IMR-90 (cell line): Measurements from ENCODE around the gene PDX1. TPM values are rescaled to one million over a fixed set of nuclear protein-coding genes. Genes with fewer than 3 reads are reported as not detected.

ENCODE experiments used
- ATAC-seq: fragments of 200-7000 bp; cut with Tn5 transposase; 2 replicates; pipeline ENCODE4 v1.9.1; 2020; ENCODE audit warnings: low read depth, mild to moderate bottlenecking, moderate library complexity
- BruUV-seq: library from RNA; stranded (reverse); fragments of 400-500 nt; replicated peaks from 2 replicates; lab custom pipeline; 2021; lab: Mats Ljungman, UMichigan
- CTCF ChIA-PET: fragments of 300-600 bp; formaldehyde crosslinking; extraction: SDS; loops from one replicate; lab custom pipeline; 2021; ENCODE audit warnings: antibody characterized with exemption; lab: Yijun Ruan, JAX
- POLR2A ChIA-PET: fragments of 300-600 bp; sonication (Branson Sonifier 250); formaldehyde crosslinking; loops from one replicate; lab custom pipeline; 2022; ENCODE audit warnings: antibody characterized with exemption; ENCODE audit not compliant: unreplicated experiment; lab: Charles Lee
- DNase-seq: peaks from one replicate; pipeline ENCODE4 v3.0.0; 2013
- H2AFZ ChIP-seq: replicated peaks from 2 replicates; pipeline ENCODE3; 2013; ENCODE audit warnings: low read length, mild to moderate bottlenecking; ENCODE audit not compliant: poor library complexity
- H2AK5ac ChIP-seq: 2 replicates; pipeline ENCODE4 v1.6.1; 2013; ENCODE audit warnings: low read depth, low read length, inconsistent platforms
- H2AK9ac ChIP-seq: replicated peaks from 2 replicates; pipeline ENCODE3; 2013; ENCODE audit warnings: mild to moderate bottlenecking, low read depth, low read length, moderate library complexity; ENCODE audit not compliant: poor library complexity
- H2BK120ac ChIP-seq: 2 replicates; pipeline ENCODE4 v1.6.1; 2013; ENCODE audit warnings: low read depth, low read length, inconsistent platforms
- H2BK15ac ChIP-seq: 3 replicates; pipeline ENCODE4 v1.6.1; 2013; ENCODE audit warnings: low read depth, low read length, inconsistent platforms
- H2BK20ac ChIP-seq: 2 replicates; pipeline ENCODE4 v1.6.1; 2013; ENCODE audit warnings: low read depth, mild to moderate bottlenecking, inconsistent platforms, low read length, moderate library complexity
- H2BK5ac ChIP-seq: 2 replicates; pipeline ENCODE4 v1.6.1; 2013; ENCODE audit warnings: mild to moderate bottlenecking, low read depth, low read length, inconsistent platforms; ENCODE audit not compliant: poor library complexity, severe bottlenecking
- H3K14ac ChIP-seq: replicated peaks from 2 replicates; pipeline ENCODE4 v1.6.1; 2013; ENCODE audit warnings: low read depth, low read length, inconsistent platforms
- H3K18ac ChIP-seq: 2 replicates; pipeline ENCODE4 v1.6.1; 2013; ENCODE audit warnings: low read depth, low read length, control low read depth
- H3K23ac ChIP-seq: 2 replicates; pipeline ENCODE4 v1.6.1; 2013; ENCODE audit warnings: low read depth, low read length, inconsistent platforms
- H3K27ac ChIP-seq: 2 replicates; pipeline ENCODE4 v1.5.1; 2013; ENCODE audit warnings: mild to moderate bottlenecking, control low read depth, low read length; ENCODE audit not compliant: insufficient read depth
- H3K27me3 ChIP-seq: 2 replicates; pipeline ENCODE4 v1.6.1; 2013; ENCODE audit warnings: low read length; ENCODE audit not compliant: control insufficient read depth, insufficient read depth
- H3K36me3 ChIP-seq: 2 replicates; pipeline ENCODE4 v1.6.1; 2013; ENCODE audit warnings: low read length, mixed read lengths; ENCODE audit not compliant: control insufficient read depth, insufficient read depth
- H3K4ac ChIP-seq: 2 replicates; pipeline ENCODE4 v1.6.1; 2013; ENCODE audit warnings: low read depth, low read length, inconsistent platforms
- H3K4me1 ChIP-seq: 2 replicates; pipeline ENCODE4 v1.6.1; 2013; ENCODE audit warnings: low read length, mixed read lengths; ENCODE audit not compliant: control insufficient read depth, insufficient read depth
- H3K4me2 ChIP-seq: 2 replicates; pipeline ENCODE4 v1.6.1; 2013; ENCODE audit warnings: low read depth, mild to moderate bottlenecking, control low read depth, low read length, moderate library complexity
- H3K4me3 ChIP-seq: 2 replicates; pipeline ENCODE4 v1.5.1; 2013; ENCODE audit warnings: low read depth, mild to moderate bottlenecking, control low read depth, low read length, moderate library complexity; ENCODE audit not compliant: insufficient read depth
- H3K56ac ChIP-seq: 2 replicates; pipeline ENCODE4 v1.6.1; 2013; ENCODE audit warnings: low read length, inconsistent platforms; ENCODE audit not compliant: insufficient read depth; ENCODE audit errors: extremely low read depth
- H3K79me1 ChIP-seq, 2 experiments: 2 replicates each; pipeline ENCODE4 v1.6.1; 2013; ENCODE audit warnings: low read length in 2 of 2, inconsistent platforms in 1 of 2, low read depth in 1 of 2
- H3K9ac ChIP-seq: 2 replicates; pipeline ENCODE4 v1.6.1; 2013; ENCODE audit warnings: low read depth, low read length, control low read depth
- H3K9me1 ChIP-seq: 2 replicates; pipeline ENCODE4 v1.6.1; 2013; ENCODE audit warnings: low read length, inconsistent platforms; ENCODE audit not compliant: insufficient read depth
- H3K9me3 ChIP-seq: 2 replicates; pipeline ENCODE4 v1.6.1; 2013; ENCODE audit warnings: low read length; ENCODE audit not compliant: control insufficient read depth, insufficient read depth
- H4K20me1 ChIP-seq: 2 replicates; pipeline ENCODE4 v1.6.1; 2013; ENCODE audit warnings: low read length, inconsistent platforms; ENCODE audit not compliant: insufficient read depth
- H4K5ac ChIP-seq: 2 replicates; pipeline ENCODE4 v1.6.1; 2013; ENCODE audit warnings: mild to moderate bottlenecking, low read depth, low read length, control low read depth
- H4K8ac ChIP-seq, 2 experiments: 2 replicates each; pipeline ENCODE4 v1.6.1; 2013; ENCODE audit warnings: low read depth in 2 of 2, low read length in 2 of 2, control low read depth in 1 of 2, inconsistent platforms in 1 of 2
- H4K91ac ChIP-seq: 2 replicates; pipeline ENCODE4 v1.6.1; 2013; ENCODE audit warnings: low read depth, low read length, inconsistent platforms; ENCODE audit not compliant: insufficient read depth
- BHLHE40 ChIP-seq: fragments of 150-350 bp; IDR thresholded peaks from 2 replicates; pipeline ENCODE4 v1.6.1; 2016; ENCODE audit warnings: mild to moderate bottlenecking, low read depth, low read length
- CEBPB ChIP-seq: IDR thresholded peaks from 2 replicates; pipeline ENCODE4 v1.6.1; 2012; ENCODE audit warnings: low read depth, low read length, improper control_type of control experiment
- CHD1 ChIP-seq: IDR thresholded peaks from 2 replicates; pipeline ENCODE4 v1.6.1; 2012; ENCODE audit warnings: low read depth, low read length, improper control_type of control experiment
- CTCF ChIP-seq: conservative IDR thresholded peaks from 2 replicates; pipeline ENCODE4 v1.5.1; 2012; ENCODE audit warnings: mild to moderate bottlenecking, low read depth, low read length, improper control_type of control experiment
- ELK1 ChIP-seq: fragments of 150-350 bp; IDR thresholded peaks from 2 replicates; pipeline ENCODE4 v1.6.1; 2016; ENCODE audit warnings: low read depth, mild to moderate bottlenecking, low read length, moderate library complexity, borderline replicate concordance
- MAFK ChIP-seq: IDR thresholded peaks from 2 replicates; pipeline ENCODE4 v1.6.1; 2012; ENCODE audit warnings: low read depth, low read length, improper control_type of control experiment
- MXI1 ChIP-seq: IDR thresholded peaks from 2 replicates; pipeline ENCODE4 v1.6.1; 2012; ENCODE audit warnings: low read depth, mild to moderate bottlenecking, low read length, moderate library complexity, borderline replicate concordance
- NFE2L2 ChIP-seq: fragments of 150-350 bp; IDR thresholded peaks from 2 replicates; pipeline ENCODE4 v1.6.1; 2016; ENCODE audit warnings: low read depth, mild to moderate bottlenecking, low read length
- POLR2A ChIP-seq: IDR thresholded peaks from 2 replicates; pipeline ENCODE4 v1.6.1; 2012; ENCODE audit warnings: mild to moderate bottlenecking, low read depth, low read length
- RAD21 ChIP-seq: IDR thresholded peaks from 2 replicates; pipeline ENCODE4 v1.6.1; 2012; ENCODE audit warnings: low read length, improper control_type of control experiment
- RCOR1 ChIP-seq: IDR thresholded peaks from 2 replicates; pipeline ENCODE4 v1.6.1; 2012; ENCODE audit warnings: mild to moderate bottlenecking, low read length, improper control_type of control experiment; ENCODE audit not compliant: insufficient replicate concordance
- RFX5 ChIP-seq: IDR thresholded peaks from 2 replicates; pipeline ENCODE4 v1.8.0; 2012; ENCODE audit warnings: low read depth, mild to moderate bottlenecking, low read length, moderate library complexity
- SMC3 ChIP-seq: fragments of 150-350 bp; IDR thresholded peaks from 2 replicates; pipeline ENCODE4 v1.6.1; 2016; ENCODE audit warnings: low read depth, mild to moderate bottlenecking, antibody characterized with exemption, low read length, moderate library complexity
- WGBS, 2 experiments: methylation state at CpG; one replicate each; pipeline versions ENCODE4 v1.1.5 to v1.1.7; 2013; ENCODE audit warnings: missing lambda C conversion rate in 2 of 2; ENCODE audit not compliant: insufficient read length in 1 of 2; ENCODE audit errors: extremely low coverage in 2 of 2; 5-methylcytosine and 5-hydroxymethylcytosine counted together
- dilution Hi-C: fragments of 300-500 bp; cut with HindIII; formaldehyde crosslinking; loops from one replicate; pipeline ENCODE4 v1.14.3; 2018; ENCODE audit warnings: low sequenced_read_pairs; ENCODE audit not compliant: unreplicated experiment
- in situ Hi-C: fragments of 300-500 bp; cut with MboI; formaldehyde crosslinking; loops from 3 replicates; pipeline ENCODE4 v1.14.3; 2019; ENCODE audit warnings: low sequenced_read_pairs, inconsistent platforms, mixed read lengths
- intact Hi-C: fragments of 100-400 bp; cut with micrococcal nuclease; formaldehyde crosslinking; loops from 2 replicates; pipeline ENCODE4 v1.10.0; 2022
- polyA plus RNA-seq, 3 experiments: library from polyadenylated mRNA; depleted of rRNA; stranded (reverse); fragments of >200 nt; gene quantifications; 2 replicates each; pipeline ENCODE4 v1.2.3, GENCODE V29; 2012; ENCODE audit warnings: low replicate concordance in 1 of 3
- total RNA-seq: library from RNA; depleted of rRNA; stranded (reverse); fragments of >200 nt; gene quantifications from 2 replicates; pipeline ENCODE4 v1.2.3, GENCODE V29; 2012

The PDX1 gene
- total and polyA plus RNA-seq, 2 of the 4 experiments (the other 2 are of a cell fraction): not detected

GRCh38 chr13:27962128-27962841 lies 42.5 kb downstream of the PDX1 start (continued):
- TF ChIP-seq NFE2L2: no peak
- TF ChIP-seq BHLHE40: no peak
- no peak for TF ChIP-seq CHD1
- no peak for TF ChIP-seq SMC3
- TF ChIP-seq ELK1: no peak

GRCh38 chr13:27962982-27963381 lies 43.2 kb downstream of the PDX1 start:
- H3K56ac ChIP-seq: no peak overlapping the region
- H3K27me3 ChIP-seq: peaks cover 94% of the 10 kb centered on the region
- H3K27ac ChIP-seq: no peak overlapping the region
- H3K23ac ChIP-seq: no peak overlapping the region
- no peak overlapping the region for H3K9ac ChIP-seq
- ATAC-seq (no peak), DNase-seq (no peak)
- BruUV-seq: no TSS peak
- H4K5ac ChIP-seq: no peak overlapping the region
- H3K4me3 ChIP-seq: no peak overlapping the region
- ChIA-PET POLR2A (no interaction called here), CTCF (interaction anchor here (1.1 kb wide), 1 partner anchor 13 kb away, joined by 3 read pairs; no protein-coding TSS in a partner anchor)
- in situ Hi-C loops: no loop called here
- H3K14ac ChIP-seq: no peak overlapping the region
- H2BK15ac ChIP-seq: no peak overlapping the region
- H3K36me3 ChIP-seq: no peaks in the 10 kb centered on the region
- no peak overlapping the region for H2AK9ac ChIP-seq
- H3K4me2 ChIP-seq: no peak overlapping the region
- H3K18ac ChIP-seq: no peak overlapping the region
- no peak overlapping the region for H2BK5ac ChIP-seq
- no peak overlapping the region for H2BK20ac ChIP-seq
- no peak overlapping the region for H4K8ac ChIP-seq
- H4K91ac ChIP-seq: no peak overlapping the region
- H3K9me1 ChIP-seq: no peaks in the 10 kb centered on the region
- WGBS, 2 experiments: no CpG with 5 or more reads among the region's 9 CpGs
- H2AK5ac ChIP-seq: no peak overlapping the region
- H3K4me1 ChIP-seq: peaks cover 3% of the 10 kb centered on the region; the same call in 1 of the 2 replicates
- dilution Hi-C loops: no loop called here
- H3K4ac ChIP-seq: no peak overlapping the region
- H2AFZ ChIP-seq: no peak overlapping the region
- intact Hi-C loops: no loop called here
- H2BK120ac ChIP-seq: no peak overlapping the region
- no peaks in the 10 kb centered on the region; the same call in 1 of the 2 replicates for H3K9me3 ChIP-seq
- H3K79me1 ChIP-seq: no peaks in the 10 kb centered on the region
- H4K20me1 ChIP-seq: peaks cover 3% of the 10 kb centered on the region; the same call in 1 of the 2 replicates
- TF ChIP-seq RCOR1: no peak
- TF ChIP-seq NFE2L2: no peak
- no peak for TF ChIP-seq BHLHE40
- no peak for TF ChIP-seq MAFK
- TF ChIP-seq CEBPB: no peak
- TF ChIP-seq RAD21: no peak
- TF ChIP-seq CTCF: no peak
- no peak for TF ChIP-seq MXI1
- TF ChIP-seq RFX5: no peak
- TF ChIP-seq POLR2A: no peak
- no peak for TF ChIP-seq ELK1
- TF ChIP-seq SMC3: no peak
